Cardiac fibroblast (primary cell): ENCODE measurements around the gene CD99L2.
A peak's percentile ranks its signal among the peaks of the same experiment; 100 is the strongest.

ENCODE experiments used
- DNase-seq, 2 donors: peaks; one replicate each; pipeline versions ENCODE4 v3.0.0 to v3.0.0-alpha.2; 2010; ENCODE audit warnings: low read depth in 2 of 2
- H3K4me3 ChIP-seq, 2 donors: replicated peaks in 1 of 2; 1 replicate in 1 of 2; 2 replicates in 1 of 2; pipeline ENCODE4 v1.5.1; 2011; ENCODE audit warnings: low read depth in 2 of 2, low read length in 2 of 2, mild to moderate bottlenecking in 2 of 2, moderate library complexity in 1 of 2
- TF ChIP-seq, protein P1 (sequence below): IDR thresholded peaks from one replicate; pipeline ENCODE4 v1.5.1; 2011; ENCODE audit warnings: low read depth, mild to moderate bottlenecking, low read length, inconsistent platforms

The CD99L2 gene

DNA sequence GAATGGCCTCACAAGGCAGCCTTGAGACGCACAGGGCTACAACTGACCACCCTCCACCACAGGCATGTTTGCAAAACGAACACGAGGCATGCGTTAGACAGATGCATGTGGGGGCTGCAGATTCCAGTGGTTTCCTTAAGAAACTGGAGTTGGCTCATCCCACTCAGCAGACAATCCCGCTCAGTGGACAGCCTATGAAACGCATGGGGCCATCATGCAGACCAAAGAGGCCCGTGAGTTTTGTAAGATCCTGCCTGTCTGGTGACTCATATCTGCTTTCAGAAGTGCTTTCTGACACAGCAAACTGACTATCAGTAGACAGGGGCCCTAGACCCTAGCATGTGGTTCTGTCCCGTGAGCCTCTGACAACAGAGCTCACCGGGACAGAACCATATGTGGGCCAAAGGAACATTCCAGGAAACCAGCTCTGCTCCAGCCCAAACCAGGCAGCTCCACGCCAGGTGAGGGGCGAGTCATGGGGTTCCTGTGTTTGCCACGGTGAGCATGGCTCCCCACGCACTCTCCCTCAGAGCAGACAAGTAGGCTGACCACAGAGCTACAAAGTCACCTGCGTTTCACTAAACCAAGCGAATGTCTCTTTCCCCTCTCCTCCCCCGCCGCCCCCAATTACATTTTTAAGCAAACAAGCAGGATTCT lies 130.9 kb downstream of the CD99L2 start:
- DNase-seq = peak; percentile 84
- TF ChIP-seq, protein P1, sequence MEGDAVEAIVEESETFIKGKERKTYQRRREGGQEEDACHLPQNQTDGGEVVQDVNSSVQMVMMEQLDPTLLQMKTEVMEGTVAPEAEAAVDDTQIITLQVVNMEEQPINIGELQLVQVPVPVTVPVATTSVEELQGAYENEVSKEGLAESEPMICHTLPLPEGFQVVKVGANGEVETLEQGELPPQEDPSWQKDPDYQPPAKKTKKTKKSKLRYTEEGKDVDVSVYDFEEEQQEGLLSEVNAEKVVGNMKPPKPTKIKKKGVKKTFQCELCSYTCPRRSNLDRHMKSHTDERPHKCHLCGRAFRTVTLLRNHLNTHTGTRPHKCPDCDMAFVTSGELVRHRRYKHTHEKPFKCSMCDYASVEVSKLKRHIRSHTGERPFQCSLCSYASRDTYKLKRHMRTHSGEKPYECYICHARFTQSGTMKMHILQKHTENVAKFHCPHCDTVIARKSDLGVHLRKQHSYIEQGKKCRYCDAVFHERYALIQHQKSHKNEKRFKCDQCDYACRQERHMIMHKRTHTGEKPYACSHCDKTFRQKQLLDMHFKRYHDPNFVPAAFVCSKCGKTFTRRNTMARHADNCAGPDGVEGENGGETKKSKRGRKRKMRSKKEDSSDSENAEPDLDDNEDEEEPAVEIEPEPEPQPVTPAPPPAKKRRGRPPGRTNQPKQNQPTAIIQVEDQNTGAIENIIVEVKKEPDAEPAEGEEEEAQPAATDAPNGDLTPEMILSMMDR = no peak
- no peak overlapping the region for H3K4me3 ChIP-seq

DNA sequence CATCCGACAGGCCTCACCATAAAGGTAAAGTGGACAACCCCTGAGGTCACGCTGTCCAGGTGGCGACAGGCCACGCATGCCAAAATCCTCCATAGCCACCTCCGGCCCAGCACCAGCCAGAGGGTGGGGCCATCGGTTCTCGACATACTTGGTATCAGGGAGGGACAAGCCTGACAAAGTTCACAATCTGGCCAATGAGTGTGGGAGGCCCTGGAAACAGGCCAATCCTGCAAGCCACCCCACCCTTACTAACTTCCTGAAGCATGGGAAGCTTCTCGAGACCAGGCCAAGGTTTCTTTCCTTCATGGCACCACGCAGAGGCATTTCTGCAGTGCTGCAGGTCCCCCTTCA lies 131.4 kb downstream of the CD99L2 start:
- TF ChIP-seq, protein P1 = no peak
- H3K4me3 ChIP-seq = no peak overlapping the region
- peak; percentile 42 to 54 for DNase-seq

DNA sequence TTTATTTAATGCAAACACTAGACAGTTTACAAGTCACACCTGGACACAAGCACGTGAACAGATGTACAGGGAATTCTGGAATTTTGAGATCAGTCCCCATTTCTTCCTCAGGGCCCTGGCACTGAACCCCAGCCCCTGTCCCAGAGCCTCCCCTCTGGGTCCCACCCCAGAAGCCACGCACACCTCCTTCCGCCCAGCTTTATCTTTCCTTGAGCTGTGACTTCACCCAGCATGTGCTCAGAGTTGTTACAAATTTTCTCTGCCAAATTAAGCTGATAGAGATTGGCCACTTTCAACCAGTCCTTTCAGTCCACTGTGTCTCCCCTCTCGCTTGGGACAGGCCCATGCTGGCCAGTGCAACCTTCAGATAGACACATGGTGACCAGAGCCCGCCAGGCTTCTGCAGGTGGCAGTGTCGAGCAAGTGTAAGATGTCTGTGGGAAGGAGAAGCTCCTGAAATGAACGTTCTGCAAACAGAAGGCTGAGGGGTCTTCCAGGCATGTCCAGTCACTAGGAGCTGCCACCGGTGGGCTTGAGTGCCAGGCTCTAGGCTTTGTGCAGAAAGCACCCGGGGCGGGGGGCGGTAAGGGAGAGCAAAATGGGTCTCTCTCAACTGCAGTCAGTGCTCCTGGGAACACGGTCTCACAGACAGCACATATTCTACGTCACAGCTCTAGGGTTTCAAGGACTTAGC lies 132.0 kb downstream of the CD99L2 start:
- H3K4me3 ChIP-seq = no peak overlapping the region
- DNase-seq = no peak

DNA sequence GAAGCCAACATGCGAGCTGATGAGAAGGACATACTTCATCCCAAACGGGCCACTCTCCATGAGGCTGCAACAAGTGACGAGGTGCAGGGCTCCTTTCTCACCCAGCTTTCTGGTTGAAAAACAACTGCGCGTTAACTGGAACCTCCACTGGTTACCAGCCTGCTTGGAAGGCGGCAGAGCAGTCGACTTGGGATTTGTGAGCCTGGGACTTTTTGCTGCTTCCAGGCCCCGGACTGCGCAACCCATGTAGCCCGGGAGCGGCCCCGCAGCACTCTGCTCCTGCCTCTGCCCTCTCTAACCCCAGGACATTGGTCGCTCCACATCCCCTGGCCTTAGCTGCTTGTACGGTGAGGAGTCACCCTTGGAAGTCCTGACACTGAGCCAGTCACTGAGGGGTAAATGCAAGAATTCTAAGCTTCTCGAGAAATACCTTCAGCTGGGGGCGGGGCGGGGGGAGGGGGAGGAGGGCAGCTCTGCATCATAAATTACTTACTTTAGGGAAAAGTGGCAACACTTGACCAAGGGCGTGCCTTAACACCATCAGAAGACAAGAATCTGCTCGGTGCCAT lies 132.6 kb downstream of the CD99L2 start:
- DNase-seq = no peak
- no peak overlapping the region for H3K4me3 ChIP-seq
- TF ChIP-seq, protein P1 = no peak

More for the DNA sequence above, 132.0 kb downstream of the CD99L2 start:
- TF ChIP-seq, protein P1 = no peak

DNA sequence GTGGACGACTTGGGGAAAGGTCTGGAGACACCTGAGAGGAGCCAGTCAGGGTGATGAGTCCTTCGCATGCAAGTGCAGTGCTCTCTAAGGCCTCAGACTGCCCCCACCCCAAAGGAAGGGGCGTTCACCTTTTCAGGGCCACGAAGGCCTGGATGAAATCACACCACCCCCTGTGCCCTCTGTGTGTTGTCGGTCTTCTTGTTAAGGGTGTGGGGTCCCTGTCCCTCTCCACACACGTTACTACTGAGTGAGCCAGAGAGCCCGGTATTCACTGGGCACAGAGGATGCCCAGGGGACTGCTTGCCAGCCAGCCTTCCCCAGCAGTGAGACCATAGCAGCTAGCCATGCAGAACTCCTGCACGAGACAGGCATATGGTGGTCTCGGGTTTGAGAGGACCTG lies 133.2 kb downstream of the CD99L2 start:
- H3K4me3 ChIP-seq = no peak overlapping the region
- no peak for DNase-seq
- TF ChIP-seq, protein P1 = no peak

DNA sequence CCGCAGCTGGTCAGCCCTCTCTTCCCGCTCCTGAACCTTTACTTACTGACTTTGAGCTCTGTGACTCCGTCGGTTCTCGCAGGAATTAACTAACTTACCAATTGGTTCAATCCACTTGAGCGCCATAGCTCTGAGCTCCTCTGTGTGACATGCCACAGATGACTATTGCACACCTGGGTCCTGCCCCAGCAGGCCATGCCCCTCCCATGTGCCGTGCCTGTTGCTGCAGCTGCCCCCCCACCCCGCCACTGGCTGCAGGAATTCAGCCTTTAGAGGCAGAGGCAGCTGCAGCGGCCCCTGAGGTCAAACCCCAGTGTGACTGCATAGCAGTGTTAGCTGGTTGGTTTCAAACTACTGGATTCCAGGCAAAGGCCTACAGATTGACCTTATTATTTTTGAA lies 134.7 kb downstream of the CD99L2 start:
- H3K4me3 ChIP-seq = no peak overlapping the region
- no peak for DNase-seq
- TF ChIP-seq, protein P1 = no peak
